ENCODE data around the gene SLC16A11. TPM values are rescaled to one million over a fixed set of nuclear protein-coding genes. Genes with fewer than 3 reads are reported as not detected.
A peak's percentile ranks its signal among the peaks of the same experiment; 100 is the strongest.

SLC16A11 gene
- total and polyA plus RNA-seq, 5 donors from 2014 or later: 0.30 to 1.2 (median 0.53) TPM; not detected in 1

GRCh38 chr17:7080456-7081041, 36.7 kb upstream of the SLC16A11 start:
- Histone ChIP-seq H3K27me3 (ENCODE audit: control insufficient read depth, insufficient read depth, low read length) (peaks cover 4% of the 10 kb centered on the region), H3K36me3 (ENCODE audit: control insufficient read depth, insufficient read depth, low read length) (no peaks in the 10 kb centered on the region), H3K27ac (ENCODE audit: insufficient read depth, low read length, poor library complexity, severe bottlenecking) (no peak overlapping the region), H3K4me1 (ENCODE audit: control insufficient read depth, insufficient read depth, low read length, poor library complexity, severe bottlenecking) (peaks cover 12% of the 10 kb centered on the region), H3K4me3 (ENCODE audit: low read depth, low read length) (no peak overlapping the region), H3K9me3 (ENCODE audit: control insufficient read depth in 2 of 2, low read length in 2 of 2) (no peaks in the 10 kb centered on the region)
- H3K4me1 Mint-ChIP-seq: peaks cover 0 to 24% (median 12%) of the 10 kb centered on the region in 4 donors
- H3K27ac Mint-ChIP-seq: no peak overlapping the region
- H3K27me3 Mint-ChIP-seq: peaks cover 27% of the 10 kb centered on the region
- DNase-seq (no peak), ATAC-seq (ENCODE audit: low read depth in 2 of 2) (no peak)
- no peaks in the 10 kb centered on the region for H3K36me3 Mint-ChIP-seq
- no peaks in the 10 kb centered on the region for H3K9me3 Mint-ChIP-seq
- H3K4me3 Mint-ChIP-seq: no peak overlapping the region

DNA sequence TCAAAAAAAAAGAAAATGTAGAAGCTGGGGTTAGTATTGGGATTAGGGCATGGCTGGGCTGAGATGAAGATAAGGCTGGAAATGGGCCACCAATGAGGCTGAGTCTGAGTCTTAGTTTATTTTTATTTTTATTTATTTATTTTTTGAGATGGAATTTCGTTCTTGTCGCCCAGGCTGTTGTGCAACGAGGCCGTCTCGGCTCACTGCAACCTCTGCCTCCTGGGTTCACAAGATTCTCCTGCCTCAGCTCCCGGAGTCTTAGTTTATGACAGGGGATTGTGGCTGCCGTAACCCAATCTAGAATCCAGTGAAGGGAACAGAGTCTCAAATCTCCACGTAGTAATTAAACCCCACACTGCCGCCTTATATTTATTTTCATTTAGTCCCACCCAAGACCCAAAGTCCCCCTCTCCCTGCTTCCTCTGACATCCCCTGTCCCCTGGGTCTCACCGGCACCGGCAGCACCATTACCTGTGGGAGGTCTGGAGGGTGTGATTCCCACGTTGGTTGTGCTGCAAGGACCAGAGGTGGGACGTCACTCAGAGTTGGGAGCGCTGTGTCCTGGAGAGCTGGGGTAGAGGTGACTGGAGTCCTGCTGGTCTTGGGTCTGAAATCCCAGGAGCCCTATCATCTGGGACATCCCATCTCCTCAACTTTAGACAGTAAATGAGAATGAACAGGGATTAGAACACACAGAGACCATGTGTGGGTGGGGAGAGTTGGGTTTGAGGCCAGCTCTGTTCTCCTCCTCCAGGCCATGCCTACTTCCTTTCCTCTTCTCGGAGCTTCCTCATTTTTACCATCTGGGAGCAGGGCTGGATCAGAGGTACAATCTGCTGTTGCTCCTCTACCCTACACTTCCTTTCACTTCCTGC, 35.9 kb upstream of the SLC16A11 start, which contains the start of gene CLEC10A:
Gene CLEC10A (minus strand): TSS at position 671 of the 875 bp plus-strand sequence. CDS start 1,439 bp downstream, outside the sequence.
- no peak within 1 kb of the TSS for H3K4me3 Mint-ChIP-seq
- ATAC-seq (ENCODE audit: low read depth in 2 of 2) (no peak), DNase-seq (no peak)
- peaks cover 12% of the 10 kb centered on the region for H3K4me1 ChIP-seq (ENCODE audit: control insufficient read depth, insufficient read depth, low read length, poor library complexity, severe bottlenecking)
- no peak within 1 kb of the TSS for H3K27ac Mint-ChIP-seq
- H3K36me3 Mint-ChIP-seq: no peaks in the 10 kb centered on the region
- no peak within 1 kb of the TSS for H3K27ac ChIP-seq (ENCODE audit: insufficient read depth, low read length, poor library complexity, severe bottlenecking)
- H3K4me1 Mint-ChIP-seq: peaks cover 0 to 24% (median 12%) of the 10 kb centered on the region in 4 donors
- peaks cover 24% of the 10 kb centered on the region for H3K27me3 Mint-ChIP-seq
- H3K9me3 ChIP-seq (ENCODE audit: control insufficient read depth in 2 of 2, low read length in 2 of 2): no peaks in the 10 kb centered on the region
- H3K27me3 ChIP-seq (ENCODE audit: control insufficient read depth, insufficient read depth, low read length): peaks cover 4% of the 10 kb centered on the region
- H3K4me3 ChIP-seq (ENCODE audit: low read depth, low read length): no peak within 1 kb of the TSS
- H3K9me3 Mint-ChIP-seq: no peaks in the 10 kb centered on the region
- no peaks in the 10 kb centered on the region for H3K36me3 ChIP-seq (ENCODE audit: control insufficient read depth, insufficient read depth, low read length)

GRCh38 chr17:7078711-7079110, 34.8 kb upstream of the SLC16A11 start:
- Histone ChIP-seq H3K27ac (ENCODE audit: insufficient read depth, low read length, poor library complexity, severe bottlenecking) (no peak overlapping the region), H3K4me3 (ENCODE audit: low read depth, low read length) (no peak overlapping the region), H3K9me3 (ENCODE audit: control insufficient read depth in 2 of 2, low read length in 2 of 2) (no peaks in the 10 kb centered on the region), H3K4me1 (ENCODE audit: control insufficient read depth, insufficient read depth, low read length, poor library complexity, severe bottlenecking) (peaks cover 12% of the 10 kb centered on the region), H3K36me3 (ENCODE audit: control insufficient read depth, insufficient read depth, low read length) (no peaks in the 10 kb centered on the region), H3K27me3 (ENCODE audit: control insufficient read depth, insufficient read depth, low read length) (no peaks in the 10 kb centered on the region)
- ATAC-seq (ENCODE audit: low read depth in 2 of 2) (no peak), DNase-seq (no peak)
- Mint-ChIP-seq H3K4me3 (peak overlapping the region in 1 of 4 donors; percentile 49), H3K9me3 (no peaks in the 10 kb centered on the region), H3K4me1 (peaks cover 0 to 15% (median 9%) of the 10 kb centered on the region in 4 donors), H3K36me3 (no peaks in the 10 kb centered on the region), H3K27ac (no peak overlapping the region), H3K27me3 (peaks cover 13% of the 10 kb centered on the region)

DNA sequence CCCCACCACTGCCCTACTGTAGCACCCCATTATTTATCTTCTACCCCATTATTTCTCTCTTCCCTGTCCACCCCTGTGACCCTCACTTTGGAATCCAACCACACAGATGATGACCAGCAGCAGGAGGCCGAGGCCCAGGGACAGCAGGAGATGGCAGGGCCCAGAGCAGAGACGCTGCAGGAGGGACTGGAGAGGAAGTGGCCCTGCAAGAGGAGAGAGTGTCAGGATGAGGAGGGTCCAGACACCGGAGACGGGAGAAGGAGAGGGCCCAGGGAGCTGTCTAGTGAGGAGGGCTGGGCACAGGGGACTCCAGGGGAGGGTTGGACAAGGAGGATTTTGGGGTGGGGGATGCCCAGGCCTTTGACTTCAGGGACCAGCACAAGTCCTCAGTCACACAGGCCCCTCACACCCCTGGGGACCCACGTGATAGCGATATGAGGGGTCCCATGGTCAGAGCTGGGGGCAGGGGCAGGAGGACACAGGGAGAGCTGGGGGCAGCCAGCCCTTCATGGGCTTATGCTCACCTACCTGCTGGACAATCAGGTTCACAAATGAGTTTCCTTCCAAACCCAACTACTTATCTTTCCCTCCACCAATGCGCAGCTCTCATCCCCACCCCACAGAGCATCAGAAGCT, 34.1 kb upstream of the SLC16A11 start:
- Mint-ChIP-seq H3K27ac (no peak overlapping the region), H3K36me3 (no peaks in the 10 kb centered on the region), H3K27me3 (peaks cover 8% of the 10 kb centered on the region), H3K9me3 (no peaks in the 10 kb centered on the region), H3K4me3 (no peak overlapping the region), H3K4me1 (peaks cover 0 to 11% (median 6%) of the 10 kb centered on the region in 4 donors)
- peaks cover 12% of the 10 kb centered on the region for H3K4me1 ChIP-seq (ENCODE audit: control insufficient read depth, insufficient read depth, low read length, poor library complexity, severe bottlenecking)
- DNase-seq: no peak
- H3K27ac ChIP-seq (ENCODE audit: insufficient read depth, low read length, poor library complexity, severe bottlenecking): no peak overlapping the region
- H3K27me3 ChIP-seq (ENCODE audit: control insufficient read depth, insufficient read depth, low read length): no peaks in the 10 kb centered on the region
- no peak for ATAC-seq (ENCODE audit: low read depth in 2 of 2)
- no peak overlapping the region for H3K4me3 ChIP-seq (ENCODE audit: low read depth, low read length)
- H3K9me3 ChIP-seq (ENCODE audit: control insufficient read depth in 2 of 2, low read length in 2 of 2): no peaks in the 10 kb centered on the region
- no peaks in the 10 kb centered on the region for H3K36me3 ChIP-seq (ENCODE audit: control insufficient read depth, insufficient read depth, low read length)

- no peak for ATAC-seq (ENCODE audit: low read depth in 2 of 2)
- Histone ChIP-seq H3K36me3 (ENCODE audit: control insufficient read depth, insufficient read depth, low read length) (no peaks in the 10 kb centered on the region), H3K4me3 (ENCODE audit: low read depth, low read length) (no peak overlapping the region), H3K9me3 (ENCODE audit: control insufficient read depth in 2 of 2, low read length in 2 of 2) (no peaks in the 10 kb centered on the region), H3K27me3 (ENCODE audit: control insufficient read depth, insufficient read depth, low read length) (no peaks in the 10 kb centered on the region), H3K27ac (ENCODE audit: insufficient read depth, low read length, poor library complexity, severe bottlenecking) (no peak overlapping the region), H3K4me1 (ENCODE audit: control insufficient read depth, insufficient read depth, low read length, poor library complexity, severe bottlenecking) (no peaks in the 10 kb centered on the region)
- H3K9me3 Mint-ChIP-seq: peaks cover 0 to 4% (median 0%) of the 10 kb centered on the region in 7 donors
- no peak overlapping the region for H3K4me3 Mint-ChIP-seq
- no peak for DNase-seq
- H3K36me3 Mint-ChIP-seq: no peaks in the 10 kb centered on the region
- no peak overlapping the region for H3K27ac Mint-ChIP-seq
- no peaks in the 10 kb centered on the region for H3K4me1 Mint-ChIP-seq
- H3K27me3 Mint-ChIP-seq: no peaks in the 10 kb centered on the region
Measured at GRCh38 chr17:7074931-7075330, 31.0 kb upstream of the SLC16A11 start.

DNA sequence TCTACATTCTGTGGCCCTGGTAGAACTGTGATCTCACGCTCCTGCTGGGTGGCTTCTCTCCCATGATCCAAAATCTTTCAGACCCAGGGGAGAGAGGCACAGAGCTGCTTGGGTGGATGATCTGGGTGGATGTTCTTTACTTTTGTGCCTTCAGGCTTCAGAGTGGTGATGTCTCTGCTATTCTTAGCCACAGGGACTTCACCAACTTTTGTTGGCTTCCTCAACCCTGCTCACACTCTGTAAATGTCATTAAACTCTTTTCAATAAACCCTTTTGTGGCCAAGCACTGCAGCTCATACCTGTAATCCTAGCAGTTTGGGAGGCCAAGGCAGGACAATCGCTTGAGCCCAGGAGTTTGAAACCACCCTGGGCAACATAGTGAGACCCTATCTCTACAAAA, 28.5 kb upstream of the SLC16A11 start:
- H3K9me3 Mint-ChIP-seq: peaks cover 0 to 17% (median 10%) of the 10 kb centered on the region in 7 donors
- ATAC-seq (ENCODE audit: low read depth in 2 of 2) (no peak), DNase-seq (no peak)
- no peaks in the 10 kb centered on the region for H3K4me1 Mint-ChIP-seq
- H3K4me3 ChIP-seq (ENCODE audit: low read depth, low read length): no peak overlapping the region
- H3K27me3 Mint-ChIP-seq: peaks cover 12% of the 10 kb centered on the region
- H3K27ac ChIP-seq (ENCODE audit: insufficient read depth, low read length, poor library complexity, severe bottlenecking): no peak overlapping the region
- no peaks in the 10 kb centered on the region for H3K36me3 ChIP-seq (ENCODE audit: control insufficient read depth, insufficient read depth, low read length)
- H3K36me3 Mint-ChIP-seq: no peaks in the 10 kb centered on the region
- H3K4me3 Mint-ChIP-seq: no peak overlapping the region
- H3K4me1 ChIP-seq (ENCODE audit: control insufficient read depth, insufficient read depth, low read length, poor library complexity, severe bottlenecking): no peaks in the 10 kb centered on the region
- no peak overlapping the region for H3K27ac Mint-ChIP-seq
- H3K9me3 ChIP-seq (ENCODE audit: control insufficient read depth in 2 of 2, low read length in 2 of 2): peaks cover 7 to 13% of the 10 kb centered on the region in 2 experiments
- H3K27me3 ChIP-seq (ENCODE audit: control insufficient read depth, insufficient read depth, low read length): no peaks in the 10 kb centered on the region

- Mint-ChIP-seq H3K4me3 (no peak overlapping the region), H3K27ac (no peak overlapping the region), H3K4me1 (no peaks in the 10 kb centered on the region), H3K9me3 (peaks cover 0 to 22% (median 10%) of the 10 kb centered on the region in 7 donors), H3K27me3 (peaks cover 16% of the 10 kb centered on the region), H3K36me3 (no peaks in the 10 kb centered on the region)
- Histone ChIP-seq H3K27me3 (ENCODE audit: control insufficient read depth, insufficient read depth, low read length) (no peaks in the 10 kb centered on the region), H3K4me3 (ENCODE audit: low read depth, low read length) (no peak overlapping the region), H3K27ac (ENCODE audit: insufficient read depth, low read length, poor library complexity, severe bottlenecking) (no peak overlapping the region), H3K4me1 (ENCODE audit: control insufficient read depth, insufficient read depth, low read length, poor library complexity, severe bottlenecking) (no peaks in the 10 kb centered on the region), H3K36me3 (ENCODE audit: control insufficient read depth, insufficient read depth, low read length) (no peaks in the 10 kb centered on the region), H3K9me3 (ENCODE audit: control insufficient read depth in 2 of 2, low read length in 2 of 2) (peaks cover 7 to 13% of the 10 kb centered on the region in 2 experiments)
- DNase-seq: no peak
- no peak for ATAC-seq (ENCODE audit: low read depth in 2 of 2)
Measured at GRCh38 chr17:7070712-7071111, 26.8 kb upstream of the SLC16A11 start.

Data from CD4-positive, CD25-positive, alpha-beta regulatory T cell (primary cell).